Subcutaneous preadipocyte (primary cell): Measurements from ENCODE around the gene MANEA. TPM values are rescaled to one million over a fixed set of nuclear protein-coding genes. Genes with fewer than 3 reads are reported as not detected.

Experiments
- total RNA-seq: library from RNA; depleted of rRNA; stranded (reverse); fragments of >200 nt; gene quantifications from 2 replicates; pipeline ENCODE4 v1.2.3, GENCODE V29; 2012

Gene MANEA, protein sequence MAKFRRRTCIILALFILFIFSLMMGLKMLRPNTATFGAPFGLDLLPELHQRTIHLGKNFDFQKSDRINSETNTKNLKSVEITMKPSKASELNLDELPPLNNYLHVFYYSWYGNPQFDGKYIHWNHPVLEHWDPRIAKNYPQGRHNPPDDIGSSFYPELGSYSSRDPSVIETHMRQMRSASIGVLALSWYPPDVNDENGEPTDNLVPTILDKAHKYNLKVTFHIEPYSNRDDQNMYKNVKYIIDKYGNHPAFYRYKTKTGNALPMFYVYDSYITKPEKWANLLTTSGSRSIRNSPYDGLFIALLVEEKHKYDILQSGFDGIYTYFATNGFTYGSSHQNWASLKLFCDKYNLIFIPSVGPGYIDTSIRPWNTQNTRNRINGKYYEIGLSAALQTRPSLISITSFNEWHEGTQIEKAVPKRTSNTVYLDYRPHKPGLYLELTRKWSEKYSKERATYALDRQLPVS
- total RNA-seq, result 17.6 and 23.5 TPM in 2 replicates

DNA sequence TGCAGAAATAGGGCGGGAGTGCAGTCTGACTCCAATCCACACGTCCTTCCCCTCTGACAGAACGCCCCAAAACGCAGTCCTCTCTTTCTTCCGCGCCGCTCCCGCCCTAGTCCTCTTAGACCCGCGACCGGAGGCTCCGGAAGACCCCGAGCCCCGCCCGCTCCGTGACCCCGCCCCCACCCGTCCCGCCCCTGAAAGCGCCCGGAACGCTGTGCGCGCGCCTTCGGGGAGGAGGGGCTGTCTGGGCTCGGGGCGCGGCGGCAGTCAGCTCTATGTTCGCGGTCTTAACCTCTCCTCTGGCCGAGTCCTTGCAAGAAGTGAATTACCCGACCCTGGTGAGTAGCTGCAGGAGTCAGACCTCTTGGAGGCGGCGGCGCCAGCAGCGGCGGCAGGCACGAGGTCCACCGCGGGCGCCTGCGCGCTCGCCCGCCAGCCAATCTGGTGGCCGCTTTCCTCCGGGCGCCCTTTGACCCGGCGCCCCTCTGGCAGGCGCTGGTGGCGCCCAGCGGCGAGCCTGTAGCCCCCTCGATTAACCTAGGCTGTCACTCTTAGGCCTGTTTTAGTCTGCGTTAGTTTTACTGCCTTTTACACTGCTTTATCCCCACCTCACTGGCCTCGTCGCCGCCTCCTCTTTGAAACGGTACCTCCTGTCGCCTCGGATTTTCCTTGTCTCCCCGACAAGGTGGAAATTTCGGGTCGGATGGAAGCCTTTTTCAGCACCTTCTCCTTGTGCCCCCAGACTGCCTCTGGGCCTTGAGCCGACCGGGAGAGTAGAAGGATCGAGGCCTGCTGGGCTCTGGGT lies at the start of gene MANEA:
MANEA (plus strand) TSS at position 232 of the 802 bp plus-strand sequence. CDS start 8,905 bp downstream, outside the sequence.

